Loucy (cell line): ENCODE measurements around the gene MPP3.

Source experiments
- H2AFZ ChIP-seq: fragments of 200-600 bp; sonication (generic); 2 replicates; pipeline ENCODE4 v1.6.0; 2016; ENCODE audit warnings: antibody characterized with exemption, mild to moderate bottlenecking, low read length, moderate library complexity
- H3F3A ChIP-seq: fragments of 200-600 bp; 2 replicates; pipeline ENCODE4 v1.6.0; 2016; ENCODE audit warnings: antibody characterized with exemption, low read depth, mild to moderate bottlenecking
- H3K27me3 ChIP-seq: fragments of 200-600 bp; sonication (generic); 2 replicates; pipeline ENCODE4 v1.6.1; 2014; ENCODE audit warnings: low read length, mild to moderate bottlenecking; ENCODE audit not compliant: insufficient read depth, poor library complexity, severe bottlenecking
- H3K36me3 ChIP-seq: fragments of 200-600 bp; sonication (generic); 2 replicates; pipeline ENCODE4 v1.6.1; 2016; ENCODE audit warnings: low read length; ENCODE audit not compliant: insufficient read depth
- H3K4me1 ChIP-seq: fragments of 200-600 bp; sonication (generic); 2 replicates; pipeline ENCODE4 v1.5.1; 2014; ENCODE audit warnings: low read length, mild to moderate bottlenecking; ENCODE audit not compliant: insufficient read depth, poor library complexity, severe bottlenecking
- H3K4me2 ChIP-seq: fragments of 200-600 bp; sonication (generic); 2 replicates; pipeline ENCODE4 v1.6.0; 2014; ENCODE audit warnings: antibody characterized with exemption, low read length, low read depth, mild to moderate bottlenecking; ENCODE audit not compliant: poor library complexity, severe bottlenecking
- H3K4me3 ChIP-seq: fragments of 200-600 bp; sonication (generic); 2 replicates; pipeline ENCODE4 v1.5.1; 2014; ENCODE audit warnings: low read length, mild to moderate bottlenecking, mixed read lengths; ENCODE audit not compliant: poor library complexity, severe bottlenecking
- H3K79me2 ChIP-seq: fragments of 200-600 bp; sonication (generic); 2 replicates; pipeline ENCODE4 v1.6.1; 2014; ENCODE audit warnings: low read length; ENCODE audit not compliant: insufficient read depth
- H3K9ac ChIP-seq: fragments of 200-600 bp; sonication (generic); 2 replicates; pipeline ENCODE4 v1.6.0; 2014; ENCODE audit warnings: mild to moderate bottlenecking, low read depth, low read length, moderate library complexity; ENCODE audit not compliant: poor library complexity, severe bottlenecking
- H3K9me2 ChIP-seq: fragments of 200-600 bp; sonication (generic); replicated peaks from 2 replicates; pipeline ENCODE4 v1.6.1; 2016; ENCODE audit warnings: low read depth, low read length, mixed read lengths
- H3K9me3 ChIP-seq: fragments of 200-600 bp; sonication (generic); 2 replicates; pipeline ENCODE4 v1.6.1; 2014; ENCODE audit warnings: mild to moderate bottlenecking, antibody characterized with exemption, low read length, low read depth; ENCODE audit not compliant: insufficient read depth
- H4K20me1 ChIP-seq: fragments of 200-600 bp; sonication (generic); 2 replicates; pipeline ENCODE4 v1.6.0; 2014; ENCODE audit warnings: antibody characterized with exemption, low read length, mild to moderate bottlenecking; ENCODE audit not compliant: insufficient read depth, poor library complexity, severe bottlenecking
- EZH2phosphoT487 ChIP-seq: fragments of 200-600 bp; IDR thresholded peaks from 2 replicates; pipeline ENCODE4 v1.6.1; 2018; ENCODE audit warnings: antibody characterized with exemption, mild to moderate bottlenecking, moderate library complexity, borderline replicate concordance
- TF ChIP-seq, protein P1 (sequence below): fragments of 200-600 bp; sonication (generic); conservative IDR thresholded peaks from 2 replicates; pipeline ENCODE4 v1.5.1; 2014; ENCODE audit warnings: mild to moderate bottlenecking, antibody characterized with exemption, low read length

The MPP3 gene

DNA sequence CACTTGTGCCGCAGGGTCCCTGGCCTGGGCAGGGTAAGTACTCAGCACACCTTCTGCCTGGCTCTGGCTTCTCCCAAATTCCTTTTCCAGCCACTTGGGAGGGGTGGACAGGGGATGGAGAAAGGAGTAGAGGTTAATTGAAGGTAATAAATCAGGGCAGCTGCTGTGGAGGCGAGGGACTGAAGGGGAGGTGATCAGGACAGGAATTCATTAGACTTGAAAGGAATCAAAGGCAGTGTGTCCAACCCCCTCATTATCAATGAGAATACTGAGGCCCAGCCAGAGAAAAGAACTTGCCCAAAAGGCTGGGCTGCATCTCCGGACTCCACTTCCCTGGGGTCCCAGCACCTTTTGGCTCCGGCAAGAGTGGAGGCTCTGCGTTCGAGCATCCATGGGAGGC, 76.7 kb downstream of the MPP3 start:
- Histone ChIP-seq H3K4me3 (no peak overlapping the region), H3K9me3 (no peaks in the 10 kb centered on the region), H3K79me2 (no peaks in the 10 kb centered on the region), H3K27me3 (no peaks in the 10 kb centered on the region), H4K20me1 (no peaks in the 10 kb centered on the region), H3K9me2 (no peaks in the 10 kb centered on the region), H3K36me3 (no peaks in the 10 kb centered on the region), H3K9ac (no peak overlapping the region), H2AFZ (no peak overlapping the region), H3K4me1 (no peaks in the 10 kb centered on the region), H3F3A (no peaks in the 10 kb centered on the region), H3K4me2 (no peak overlapping the region)
- TF ChIP-seq, protein P1, sequence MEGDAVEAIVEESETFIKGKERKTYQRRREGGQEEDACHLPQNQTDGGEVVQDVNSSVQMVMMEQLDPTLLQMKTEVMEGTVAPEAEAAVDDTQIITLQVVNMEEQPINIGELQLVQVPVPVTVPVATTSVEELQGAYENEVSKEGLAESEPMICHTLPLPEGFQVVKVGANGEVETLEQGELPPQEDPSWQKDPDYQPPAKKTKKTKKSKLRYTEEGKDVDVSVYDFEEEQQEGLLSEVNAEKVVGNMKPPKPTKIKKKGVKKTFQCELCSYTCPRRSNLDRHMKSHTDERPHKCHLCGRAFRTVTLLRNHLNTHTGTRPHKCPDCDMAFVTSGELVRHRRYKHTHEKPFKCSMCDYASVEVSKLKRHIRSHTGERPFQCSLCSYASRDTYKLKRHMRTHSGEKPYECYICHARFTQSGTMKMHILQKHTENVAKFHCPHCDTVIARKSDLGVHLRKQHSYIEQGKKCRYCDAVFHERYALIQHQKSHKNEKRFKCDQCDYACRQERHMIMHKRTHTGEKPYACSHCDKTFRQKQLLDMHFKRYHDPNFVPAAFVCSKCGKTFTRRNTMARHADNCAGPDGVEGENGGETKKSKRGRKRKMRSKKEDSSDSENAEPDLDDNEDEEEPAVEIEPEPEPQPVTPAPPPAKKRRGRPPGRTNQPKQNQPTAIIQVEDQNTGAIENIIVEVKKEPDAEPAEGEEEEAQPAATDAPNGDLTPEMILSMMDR, result no peak
- TF ChIP-seq EZH2phosphoT487, result no peak

DNA sequence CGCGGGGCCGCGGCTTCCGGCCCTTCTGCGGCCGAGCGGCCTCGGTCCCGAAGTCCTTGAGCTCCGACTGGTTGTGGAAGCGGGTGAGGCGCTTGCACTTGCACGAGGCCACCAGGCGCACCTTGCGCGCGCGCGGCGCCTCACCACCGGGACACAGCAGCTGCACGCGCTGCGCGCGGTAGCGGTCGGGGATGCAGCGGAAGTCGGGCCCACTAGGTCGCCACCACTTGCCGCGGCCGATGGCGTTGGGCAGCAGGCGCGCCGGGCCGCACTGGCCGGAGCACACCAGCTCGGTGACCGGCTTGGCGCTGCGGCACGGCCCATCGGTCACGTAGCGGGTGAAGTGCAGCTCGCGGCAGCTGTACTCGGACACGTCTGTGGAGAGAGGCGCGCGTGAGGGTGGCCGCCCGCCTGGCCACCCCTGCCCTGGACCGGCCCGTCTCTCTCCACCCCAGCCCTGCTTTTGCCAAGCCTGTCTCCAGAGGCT, 77.5 kb downstream of the MPP3 start:
- Histone ChIP-seq H3F3A (no peaks in the 10 kb centered on the region), H3K4me2 (no peak overlapping the region), H2AFZ (no peak overlapping the region), H3K9ac (no peak overlapping the region), H4K20me1 (no peaks in the 10 kb centered on the region), H3K79me2 (no peaks in the 10 kb centered on the region), H3K36me3 (no peaks in the 10 kb centered on the region), H3K9me2 (no peaks in the 10 kb centered on the region), H3K4me3 (no peak overlapping the region), H3K27me3 (no peaks in the 10 kb centered on the region), H3K9me3 (no peaks in the 10 kb centered on the region), H3K4me1 (no peaks in the 10 kb centered on the region)
- TF ChIP-seq, protein P1, result no peak
- TF ChIP-seq EZH2phosphoT487, result no peak

DNA sequence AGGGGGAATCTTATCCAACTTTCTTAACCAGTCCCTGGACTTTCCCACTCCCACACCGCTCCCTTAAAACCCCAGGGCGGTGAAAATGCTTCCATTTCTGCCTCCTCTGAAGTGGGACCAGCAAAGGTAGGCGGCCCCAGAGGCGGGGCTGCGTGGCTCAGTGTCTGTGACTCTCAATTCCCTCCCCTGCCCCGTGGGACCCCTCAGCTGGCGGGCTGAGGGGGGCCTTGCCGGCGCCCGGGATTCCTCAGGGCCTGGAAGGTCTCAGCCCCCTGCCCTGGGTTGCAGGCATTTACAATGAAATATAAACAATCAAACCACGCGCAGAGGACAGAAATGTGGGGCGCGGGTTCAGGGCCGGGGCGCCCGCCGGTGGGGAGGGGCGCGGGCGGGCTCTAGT, 78.0 kb downstream of the MPP3 start:
- Histone ChIP-seq H2AFZ (no peak overlapping the region), H4K20me1 (no peaks in the 10 kb centered on the region), H3F3A (no peaks in the 10 kb centered on the region), H3K9me3 (no peaks in the 10 kb centered on the region), H3K4me2 (no peak overlapping the region), H3K4me1 (no peaks in the 10 kb centered on the region), H3K36me3 (no peaks in the 10 kb centered on the region), H3K4me3 (no peak overlapping the region), H3K9me2 (no peaks in the 10 kb centered on the region), H3K79me2 (no peaks in the 10 kb centered on the region), H3K27me3 (no peaks in the 10 kb centered on the region), H3K9ac (no peak overlapping the region)
- TF ChIP-seq, protein P1, result no peak
- TF ChIP-seq EZH2phosphoT487, result no peak
